Measurements from ENCODE around the gene DLG2.

DNA sequence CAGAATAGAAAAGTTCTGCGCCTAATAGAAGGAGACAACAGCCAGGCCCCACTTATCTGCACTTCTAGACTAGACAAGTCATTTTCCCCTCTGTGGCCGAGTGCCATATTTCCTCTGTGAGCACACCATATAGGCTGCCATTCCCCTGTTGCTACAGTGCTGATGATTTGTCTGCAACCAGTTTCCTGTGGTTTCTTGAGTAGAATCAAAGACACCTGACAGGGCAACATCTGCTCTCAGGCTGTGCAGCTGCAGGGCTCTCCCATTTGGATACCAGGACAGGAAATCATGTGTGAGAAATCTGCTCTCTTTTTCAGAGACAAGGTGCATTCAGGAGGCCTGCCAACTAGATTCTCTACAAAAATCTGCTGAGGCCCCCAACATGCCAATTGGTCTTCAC is 879.3 kb downstream of the DLG2 start:
- TF ChIP-seq POLR2A (IDR thresholded peaks at IDR 0.05; ENCODE audit: low read depth, low read length) = no peak
- no peak for TF ChIP-seq POLR2AphosphoS5 (IDR thresholded peaks at IDR 0.05; ENCODE audit: low read depth, low read length)

All from GM12891 (cell line).